GDM1 (cell line): ENCODE results near the gene MUC4.
"Not testable (repeated sequence)": the region's sequence is repeated elsewhere in the genome, so short reads cannot be mapped to it uniquely, and the experiment has no call there.

Source experiments
- DNase-seq: peaks from one replicate; lab custom pipeline; 2025; lab: John Stamatoyannopoulos, UW

MUC4 gene

DNA sequence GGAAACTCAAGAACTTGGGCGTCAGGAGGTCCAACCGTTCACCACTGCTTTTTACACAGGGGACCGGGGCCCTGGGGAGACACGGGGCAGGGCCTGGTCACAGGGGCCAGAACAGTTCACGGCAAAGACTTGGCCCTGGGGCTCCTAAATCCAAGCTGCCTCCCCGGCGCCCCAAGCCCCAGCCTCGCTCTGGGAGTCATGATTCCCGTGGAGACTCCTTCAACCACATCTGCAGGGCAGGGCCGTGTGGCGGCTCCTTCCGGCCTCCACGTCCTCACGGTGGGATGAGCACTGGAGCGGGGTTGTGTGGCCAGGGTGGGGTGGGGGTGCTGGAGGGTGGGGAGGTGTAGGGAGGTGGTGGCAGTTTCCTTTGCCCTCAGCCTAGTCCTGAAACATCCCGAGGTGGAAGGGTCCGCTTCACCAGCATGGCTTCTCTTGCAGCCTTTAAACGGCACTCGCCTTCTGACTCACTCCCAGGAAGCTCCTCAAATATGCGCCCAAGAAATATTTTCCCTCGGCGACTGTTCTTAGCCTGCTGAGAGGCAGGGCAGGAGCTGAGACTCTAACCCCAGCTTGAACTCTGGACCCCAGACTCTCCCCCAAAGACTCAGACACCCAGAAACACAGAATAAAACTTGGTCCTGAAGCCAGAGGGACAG, 1.8 kb downstream of the MUC4 start:
- no peak for DNase-seq

DNA sequence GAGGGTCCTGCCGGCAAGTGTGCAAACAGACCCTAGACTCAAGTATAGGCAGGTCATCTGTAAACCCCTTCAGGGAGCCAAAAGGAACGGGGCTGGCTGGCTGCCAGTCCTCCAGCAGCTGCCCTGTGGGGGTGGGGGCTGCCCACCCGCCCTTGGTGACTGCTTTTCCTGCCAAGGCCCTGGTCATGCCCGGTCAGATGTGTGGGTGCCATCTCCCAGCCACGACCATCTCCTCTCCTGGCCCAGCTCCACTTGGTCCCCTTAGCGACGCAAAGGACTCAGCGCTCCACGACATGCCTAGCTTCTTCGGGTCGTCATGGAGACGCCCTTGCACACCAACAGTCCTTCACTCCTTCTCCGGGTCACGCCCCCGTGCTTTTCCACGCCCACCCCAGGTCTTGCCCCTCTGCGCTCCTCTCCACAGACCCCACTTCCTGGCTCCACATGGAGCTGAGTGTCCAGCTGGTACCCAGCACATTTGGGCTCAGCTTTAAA, 2.4 kb downstream of the MUC4 start:
- DNase-seq: no peak

DNA sequence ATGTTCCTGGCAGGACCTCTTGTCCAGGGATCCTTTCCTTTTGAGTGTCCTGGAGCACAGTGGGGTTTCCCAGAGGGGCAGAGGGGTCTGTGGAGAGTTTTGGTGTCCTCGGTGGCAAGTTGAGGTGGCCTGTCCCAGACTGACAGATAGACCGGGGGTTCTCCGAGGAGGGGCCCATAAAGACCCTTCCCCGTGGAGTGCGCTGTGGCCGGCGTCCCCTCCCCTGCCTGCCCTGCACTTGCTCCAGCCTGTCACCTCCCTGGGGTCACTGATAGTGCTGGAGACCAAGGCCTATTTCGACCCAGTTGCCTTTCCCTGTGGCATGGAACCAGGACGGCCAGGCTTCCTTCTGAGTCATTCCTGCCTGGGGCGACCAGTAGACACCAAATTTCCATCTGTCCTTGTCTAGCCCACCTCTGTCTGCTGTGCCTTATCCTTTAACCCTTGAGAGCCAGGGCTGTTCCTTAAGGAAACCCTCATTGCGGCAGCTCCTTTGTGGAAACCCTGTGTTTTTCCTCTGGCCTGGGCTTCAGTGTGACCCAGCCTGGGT, 2.9 kb downstream of the MUC4 start:
- DNase-seq: no peak

DNA sequence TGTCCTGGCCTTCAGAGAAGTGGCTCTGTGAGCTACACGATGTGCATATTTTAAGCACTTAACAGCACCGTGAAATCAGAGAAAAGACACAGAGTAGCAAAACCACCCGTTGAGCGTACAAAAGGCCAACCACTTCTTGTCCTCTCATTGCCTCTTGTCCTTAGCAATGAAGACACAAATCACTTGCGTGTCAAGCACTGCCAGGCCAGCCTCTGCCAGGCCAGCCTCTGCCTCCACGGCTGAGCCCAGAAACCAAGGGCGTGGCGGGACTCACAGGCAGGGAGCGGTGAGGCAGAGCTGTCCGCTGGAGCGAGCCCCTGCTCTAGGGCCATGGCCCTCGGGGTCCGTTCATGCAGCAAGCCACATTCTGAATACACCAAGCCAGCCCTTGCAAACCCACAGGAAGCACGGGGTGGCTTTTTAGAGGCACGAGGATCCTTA, 4.0 kb downstream of the MUC4 start:
- no peak for DNase-seq

DNA sequence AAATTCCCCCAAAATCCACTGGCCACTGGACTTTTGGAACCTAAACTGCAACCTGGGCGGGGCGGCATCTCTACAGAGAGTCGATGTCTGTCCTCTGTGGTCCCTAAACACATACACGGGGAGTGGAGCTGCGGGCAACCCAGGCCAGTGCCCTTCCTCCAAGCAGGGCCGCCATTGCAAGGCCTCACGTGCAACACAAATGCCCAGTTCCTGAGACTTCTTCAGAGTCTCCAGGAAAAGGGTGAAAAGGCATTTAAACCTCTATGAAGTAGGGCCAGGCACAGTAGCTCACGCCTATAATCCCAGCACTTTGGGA, 4.9 kb downstream of the MUC4 start:
- DNase-seq: no peak

DNA sequence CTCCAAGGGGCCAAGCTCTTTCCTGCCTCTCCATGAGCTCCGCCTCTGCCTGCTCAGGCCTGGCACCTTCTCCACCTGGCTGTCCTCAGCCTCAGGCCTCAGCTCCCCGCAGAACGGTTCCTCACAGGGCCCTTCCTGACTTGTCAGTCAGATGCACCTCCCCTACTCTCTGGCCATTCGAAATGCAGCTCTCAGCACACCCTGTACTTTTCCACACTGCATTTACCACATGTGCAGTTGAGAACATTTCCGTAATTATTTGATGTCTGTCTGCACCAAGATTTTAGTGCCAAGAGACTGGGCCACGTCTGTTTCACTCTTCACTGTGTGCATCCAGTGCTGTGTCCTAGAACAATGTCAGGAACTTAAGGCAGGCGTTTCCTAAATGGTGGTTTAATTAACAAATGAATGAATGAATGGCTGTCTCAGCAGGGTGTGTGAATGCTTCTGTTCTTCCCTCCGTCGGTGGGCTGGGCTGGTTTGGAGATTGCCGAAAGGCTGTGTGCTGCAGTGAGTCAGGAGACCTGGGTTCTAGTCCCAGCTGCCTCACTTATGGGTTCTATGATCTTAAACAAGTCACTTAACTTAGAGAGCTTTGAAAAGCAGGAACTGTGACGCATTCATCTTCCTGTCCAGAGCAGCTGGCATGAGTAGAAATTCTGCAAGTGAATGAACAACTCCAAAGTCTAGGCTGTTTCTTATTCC, 5.4 kb downstream of the MUC4 start:
- no peak for DNase-seq

DNA sequence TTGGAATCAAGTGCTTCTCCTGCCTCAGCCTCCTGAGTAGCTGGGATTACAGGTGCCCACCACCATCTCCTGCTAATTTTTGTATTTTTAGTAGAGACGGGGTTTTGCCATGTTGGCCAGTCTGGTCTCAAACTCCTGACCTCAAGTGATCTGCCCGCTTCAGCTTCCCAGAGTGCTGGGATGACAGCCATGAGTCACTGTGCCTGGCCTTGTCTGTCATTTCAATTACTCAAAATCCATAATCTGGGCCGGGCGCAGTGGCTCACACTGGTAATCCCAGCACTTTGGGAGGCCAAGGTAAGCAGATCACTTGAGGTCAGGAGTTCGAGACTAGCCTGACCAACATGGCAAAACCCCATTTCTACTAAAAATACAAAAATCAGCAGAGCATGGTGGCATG, 6.1 kb downstream of the MUC4 start:
- not testable (repeated sequence) for DNase-seq

DNA sequence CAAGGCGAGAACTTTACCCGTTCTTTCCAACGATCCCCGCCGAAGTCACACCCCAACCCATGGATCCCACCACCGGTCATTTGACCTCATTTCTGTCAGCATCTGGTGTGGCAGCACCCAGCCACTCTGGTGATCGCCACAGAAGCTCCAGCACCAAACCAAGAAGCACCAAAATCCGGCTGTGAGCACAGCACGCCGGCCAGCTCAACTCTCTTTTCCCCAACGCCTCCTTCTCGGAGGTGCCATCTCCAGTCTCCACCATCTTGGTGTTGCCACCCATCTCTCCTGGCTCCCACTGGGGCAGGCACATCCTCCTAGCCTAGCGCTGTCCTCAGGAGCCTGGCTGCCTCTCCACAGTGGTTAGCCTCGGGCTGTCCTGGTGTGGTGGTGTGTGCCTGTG, 6.5 kb downstream of the MUC4 start:
- no peak for DNase-seq

DNA sequence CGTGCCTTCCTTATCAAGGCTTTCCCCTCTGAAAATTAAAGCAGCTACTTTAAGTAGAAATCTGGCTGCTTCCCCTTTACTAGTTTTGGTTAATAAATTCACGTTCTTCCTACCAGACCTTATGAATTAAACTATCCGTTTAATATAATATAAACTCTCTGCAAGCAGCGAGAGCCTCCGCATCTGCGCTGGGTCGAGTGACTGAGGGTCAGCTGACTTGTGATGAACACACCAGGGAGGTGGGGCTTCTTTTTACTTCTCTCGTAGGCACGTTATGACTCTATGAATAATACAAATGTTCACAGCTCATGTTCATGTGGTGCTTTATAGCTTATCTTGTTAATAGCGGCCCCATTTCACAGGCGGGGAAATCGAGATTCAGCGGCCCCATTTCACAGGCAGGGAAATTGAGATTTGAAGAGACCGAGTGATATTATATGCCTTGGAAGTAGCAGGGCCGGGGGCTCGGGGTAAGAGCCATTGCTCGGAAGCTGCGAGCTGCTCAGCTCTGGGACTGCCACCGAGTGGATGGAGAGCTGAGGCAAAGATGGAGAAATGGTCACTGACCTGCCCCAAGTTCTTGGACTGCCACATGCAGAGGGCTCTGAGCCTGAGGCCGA, 8.3 kb downstream of the MUC4 start:
- DNase-seq: no peak

DNA sequence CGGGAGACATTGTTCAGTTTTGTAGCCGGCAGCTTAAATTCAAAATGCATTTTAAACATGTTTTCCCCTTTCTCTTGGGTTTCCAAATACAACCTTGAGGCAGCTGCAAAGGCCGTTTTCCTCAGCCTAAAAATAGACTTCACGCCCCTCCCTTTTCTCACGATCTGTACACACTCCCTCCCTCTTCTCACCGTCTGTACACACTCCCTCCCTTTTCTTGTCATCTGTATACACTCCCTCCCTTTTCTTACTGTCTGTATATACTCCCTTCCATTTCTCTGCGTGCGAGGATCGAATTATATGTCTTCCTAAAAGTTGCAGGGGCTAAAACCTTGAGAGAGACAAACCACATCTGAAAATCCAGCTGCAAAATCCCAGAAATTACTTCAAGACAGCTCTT, 8.9 kb downstream of the MUC4 start:
- DNase-seq: no peak

DNA sequence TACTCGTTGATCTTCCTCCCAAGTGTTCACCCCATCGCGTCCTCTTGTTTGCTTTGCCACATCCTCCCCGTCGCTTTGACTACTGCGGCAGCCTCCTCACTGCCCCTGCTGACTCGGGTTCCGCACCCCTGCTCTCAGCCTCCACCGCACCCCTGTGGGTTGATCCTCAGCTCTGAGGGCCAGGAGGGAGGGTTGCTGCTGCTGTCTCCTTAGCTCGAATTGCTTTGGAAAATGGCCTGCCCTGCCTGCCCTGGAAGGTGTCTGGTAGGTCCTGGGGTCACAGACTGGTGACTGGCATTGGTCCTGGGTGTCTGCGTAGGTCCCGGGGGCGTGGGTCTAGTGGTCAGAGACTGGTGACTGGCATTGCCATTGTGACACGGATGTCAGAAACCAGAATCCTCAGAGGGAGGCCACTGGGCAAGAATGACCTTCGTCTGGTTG, 9.4 kb downstream of the MUC4 start:
- no peak for DNase-seq

DNA sequence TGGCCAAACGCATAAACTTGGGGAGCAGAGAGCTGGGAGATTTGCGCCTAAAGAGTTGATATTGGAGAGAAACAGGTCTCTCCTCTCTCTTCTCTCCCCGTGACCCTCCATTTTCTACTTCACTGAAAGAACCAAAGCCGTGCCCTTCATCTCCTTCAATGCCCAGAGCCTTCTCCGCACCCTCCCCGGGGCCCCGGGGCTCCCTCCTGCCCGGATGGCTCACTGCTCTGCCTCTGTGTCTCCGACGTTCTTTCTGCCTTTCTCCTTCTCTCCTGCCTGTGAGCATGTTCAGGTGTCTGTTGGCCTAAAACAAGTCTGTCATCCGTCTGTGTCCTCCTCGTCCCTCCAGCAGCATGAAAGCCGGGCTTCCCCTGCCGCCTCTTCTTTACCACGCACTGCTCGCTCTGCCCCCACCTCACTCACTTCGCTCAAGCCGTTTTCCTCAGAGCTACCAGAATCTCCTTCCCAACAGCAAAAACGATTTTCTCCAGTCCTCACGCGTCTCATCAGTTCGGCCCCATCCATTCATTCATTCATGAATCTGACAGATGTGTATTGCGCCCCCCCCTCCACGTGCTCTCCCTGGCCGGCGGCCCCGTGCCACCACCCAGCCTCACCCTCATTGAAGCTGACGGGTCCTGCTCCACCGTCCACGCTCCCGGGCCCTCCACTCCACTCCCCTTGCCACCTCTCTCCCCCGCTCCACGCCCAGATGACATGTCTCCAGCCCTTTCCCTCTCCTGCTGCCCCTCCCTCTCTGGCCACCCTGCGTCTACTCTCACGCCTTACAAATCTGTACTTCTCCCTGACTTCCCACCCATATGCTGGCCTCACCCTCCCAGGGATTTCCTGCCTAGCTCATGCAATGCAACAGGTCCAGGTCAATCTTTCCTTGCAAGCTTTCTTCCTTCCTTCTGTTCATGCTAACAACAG, 10.2 kb downstream of the MUC4 start:
- no peak for DNase-seq

DNA sequence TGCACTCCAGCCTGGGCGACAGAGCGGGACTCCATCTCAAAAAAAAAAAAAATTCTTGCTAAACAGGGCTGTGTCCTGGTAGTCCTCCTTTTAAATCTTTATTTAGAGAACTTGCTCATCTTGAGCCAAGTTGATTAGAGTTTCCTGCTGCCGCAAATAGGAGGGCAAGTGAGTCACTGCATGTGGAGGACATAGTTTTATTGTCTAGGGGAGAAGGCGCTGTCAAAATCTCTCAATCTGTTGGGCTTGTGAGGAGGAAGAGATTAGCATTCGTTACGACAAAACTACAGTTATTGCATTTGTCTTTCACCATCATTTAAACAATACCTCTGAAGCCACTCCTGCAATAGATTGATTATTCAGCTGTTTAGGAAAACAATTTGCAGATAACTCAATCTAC, 11.5 kb downstream of the MUC4 start:
- no peak for DNase-seq

DNA sequence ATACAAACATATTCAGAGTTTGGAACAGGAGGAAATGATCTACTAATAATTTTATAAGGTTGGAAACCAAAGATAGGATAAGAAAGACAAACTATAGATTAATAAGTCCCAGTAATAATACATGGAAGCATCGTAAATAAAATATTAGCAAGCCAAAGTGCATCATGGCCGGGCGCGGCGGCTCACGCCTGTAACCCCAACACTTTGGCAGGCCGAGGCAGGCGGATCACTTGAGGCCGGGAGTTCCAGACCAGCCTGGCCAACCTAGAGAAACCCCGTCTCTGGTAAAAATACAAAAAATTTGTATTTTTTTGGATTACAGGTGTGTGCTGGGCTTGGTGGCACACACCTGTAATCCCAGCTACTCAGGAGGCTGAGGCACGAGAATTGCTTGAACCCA, 14.9 kb downstream of the MUC4 start:
- no peak for DNase-seq

DNA sequence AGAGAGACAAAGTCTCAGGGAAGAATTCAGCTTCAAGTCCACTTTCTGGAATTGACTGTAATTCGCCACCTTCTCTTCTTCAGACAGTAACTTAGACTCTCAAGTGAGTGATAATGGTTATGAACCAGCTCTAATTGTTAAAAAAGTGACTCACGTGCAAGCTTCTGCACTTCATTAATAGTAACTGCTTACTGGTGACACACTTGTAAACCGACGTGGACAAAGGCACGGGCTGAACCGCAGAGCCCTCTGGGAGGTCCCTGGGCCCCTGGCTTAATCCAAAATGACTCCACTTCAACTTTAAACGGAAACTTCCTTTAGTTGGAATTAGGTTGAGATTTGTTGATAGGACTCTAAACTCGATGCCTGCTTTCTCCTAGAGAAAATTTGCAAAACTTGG, 17.0 kb downstream of the MUC4 start:
- no peak for DNase-seq

DNA sequence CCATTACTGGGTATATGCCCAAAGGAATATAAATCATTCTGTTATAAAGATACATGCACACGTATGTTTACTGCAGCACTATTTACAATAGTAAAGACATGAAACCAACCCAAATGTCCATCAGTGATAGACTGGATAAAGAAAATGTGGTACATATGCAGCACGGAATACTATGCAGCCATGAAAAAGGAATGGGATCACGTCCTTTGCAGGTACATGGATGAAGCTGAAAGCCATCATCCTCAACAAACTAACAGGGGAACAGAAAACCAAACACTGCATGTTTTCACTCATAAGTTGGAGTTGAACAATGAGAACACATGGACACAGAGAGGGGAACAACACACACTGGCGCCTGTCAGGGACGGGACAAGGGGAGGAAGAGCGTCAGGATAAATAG, 19.1 kb downstream of the MUC4 start:
- DNase-seq: not testable (repeated sequence)

DNA sequence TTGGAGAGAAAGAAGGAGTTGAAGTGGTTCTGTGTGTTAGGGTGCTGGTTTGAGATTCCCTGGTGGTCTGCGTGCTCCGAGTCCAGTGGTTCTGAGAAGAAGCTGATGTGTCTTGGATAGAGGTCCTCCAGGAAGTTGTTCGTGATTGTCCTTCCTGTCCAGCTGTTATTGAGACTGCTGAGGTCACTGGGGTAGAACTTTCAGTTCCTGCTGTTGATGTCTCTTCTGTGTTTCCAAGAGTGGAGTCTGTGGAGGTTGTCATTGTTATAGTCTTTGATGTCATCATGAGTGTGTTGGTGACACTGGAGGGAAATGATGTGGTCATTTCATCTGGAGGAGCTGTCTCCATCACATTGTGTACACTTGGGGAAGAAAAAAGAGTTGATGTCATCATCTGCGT, 20.8 kb downstream of the MUC4 start:
- no peak for DNase-seq

DNA sequence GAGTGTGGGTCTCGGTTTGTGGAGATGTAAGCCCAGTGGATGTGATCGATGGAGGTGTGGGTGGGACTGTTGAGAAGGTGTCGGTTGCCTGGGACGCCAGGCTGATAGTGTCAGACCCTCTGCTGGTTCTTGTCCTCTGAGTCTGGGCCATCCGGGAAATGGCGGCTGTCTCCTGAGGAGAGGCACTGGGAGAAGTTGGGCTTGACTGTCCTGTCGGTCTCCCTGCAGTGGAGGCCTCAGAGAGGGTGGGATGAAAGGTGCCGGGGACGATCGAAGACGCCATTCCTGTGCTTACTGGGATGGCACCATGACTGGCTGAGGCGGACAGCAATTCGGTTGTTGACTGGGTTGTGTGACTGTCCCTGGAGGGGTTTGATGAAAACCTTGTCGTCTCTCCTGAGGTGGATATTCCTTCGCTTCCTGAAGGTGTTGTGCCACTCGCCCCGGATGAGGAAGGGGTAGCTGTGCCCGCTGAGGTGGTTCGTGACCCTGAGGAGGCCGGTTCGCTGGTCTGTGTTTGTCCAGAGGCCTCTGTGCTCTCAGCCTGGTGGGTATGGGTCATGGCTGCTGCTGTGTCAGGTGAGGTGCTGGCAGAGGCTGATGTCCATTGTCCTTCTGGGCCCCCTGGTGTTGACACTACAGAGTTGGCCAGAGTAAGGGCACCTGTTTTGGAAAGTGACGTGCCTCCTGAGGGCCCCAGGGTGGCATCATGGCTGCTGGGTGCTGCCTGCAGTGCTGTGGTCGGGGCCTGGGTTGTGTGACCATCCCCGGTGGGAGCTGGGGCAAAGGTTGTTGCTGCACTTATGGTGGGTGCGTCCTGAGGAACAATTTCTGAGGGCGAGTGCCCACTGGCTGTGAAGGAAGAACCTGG, 22.8 kb downstream of the MUC4 start:
- no peak for DNase-seq

DNA sequence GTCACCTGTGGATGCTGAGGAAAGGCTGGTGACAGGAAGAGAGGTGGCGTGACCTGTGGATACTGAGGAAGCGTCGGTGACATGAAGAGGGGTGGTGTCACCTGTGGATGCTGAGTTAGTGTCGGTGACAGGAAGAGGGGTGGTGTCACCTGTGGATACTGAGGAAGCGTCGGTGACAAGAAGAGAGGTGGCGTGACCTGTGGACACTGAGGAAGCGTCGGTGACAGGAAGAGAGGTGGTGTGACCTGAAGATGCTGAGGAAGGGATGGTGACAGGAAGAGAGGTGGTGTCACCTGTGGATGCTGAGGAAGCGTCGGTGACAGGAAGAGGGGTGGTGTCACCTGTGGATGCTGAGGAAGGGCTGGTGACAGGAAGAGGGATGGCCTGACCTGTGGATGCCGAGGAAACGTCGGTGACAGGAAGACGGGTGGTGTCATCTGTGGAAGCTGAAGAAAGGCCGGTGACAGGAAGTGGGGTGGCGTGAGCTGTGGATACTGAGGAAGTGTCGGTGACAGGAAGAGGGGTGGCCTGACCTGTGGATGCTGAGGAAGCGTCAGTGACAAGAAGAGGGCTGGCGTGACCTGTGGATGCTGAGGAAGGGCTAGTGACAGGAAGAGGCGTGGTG, 25.8 kb downstream of the MUC4 start:
- DNase-seq: not testable (repeated sequence)

DNA sequence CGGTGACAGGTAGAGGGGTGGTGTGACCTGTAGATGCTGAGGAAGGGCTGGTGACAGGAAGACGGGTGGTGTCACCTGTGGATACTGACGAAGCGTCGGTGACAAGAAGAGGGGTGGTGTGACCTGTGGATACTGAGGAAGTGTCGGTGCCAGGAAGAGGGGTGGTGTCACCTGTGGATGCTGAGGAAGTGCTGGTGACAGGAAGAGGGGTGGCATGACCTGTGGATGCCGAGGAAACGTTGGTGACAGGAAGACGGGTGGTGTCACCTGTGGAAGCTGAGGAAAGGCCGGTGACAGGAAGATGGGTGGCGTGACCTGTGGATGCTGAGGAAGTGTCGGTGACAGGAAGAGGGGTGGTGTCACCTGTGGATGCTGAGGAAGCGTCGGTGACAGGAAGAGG, 27.7 kb downstream of the MUC4 start:
- not testable (repeated sequence) for DNase-seq

DNA sequence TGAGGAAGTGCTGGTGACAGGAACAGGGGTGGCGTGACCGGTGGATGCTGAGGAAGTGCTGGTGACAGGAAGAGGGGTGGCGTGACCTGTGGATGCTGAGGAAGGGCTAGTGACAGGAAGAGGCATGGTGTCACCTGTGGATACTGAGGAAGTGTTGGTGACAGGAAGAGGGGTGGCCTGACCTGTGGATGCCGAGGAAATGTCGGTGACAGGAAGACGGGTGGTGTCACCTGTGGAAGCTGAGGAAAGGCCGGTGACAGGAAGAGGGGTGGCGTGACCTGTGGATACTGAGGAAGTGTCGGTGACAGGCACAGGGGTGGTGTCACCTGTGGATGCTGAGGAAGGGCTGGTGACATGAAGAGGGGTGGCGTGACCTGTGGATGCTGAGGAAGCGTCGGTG, 30.5 kb downstream of the MUC4 start:
- DNase-seq: not testable (repeated sequence)
